ENCODE measurements around the gene MYCBPAP.

Gene MYCBPAP

GRCh38 chr17:50579399-50579798 is 71.2 kb downstream of the MYCBPAP start:
- no peak for DNase-seq
- intact Hi-C loops (cut with DNase I; ENCODE audit: low total_unique reads): no loop called here
- TF ChIP-seq CTCF (IDR thresholded peaks at IDR 0.05): no peak

GRCh38 chr17:50580646-50581045 is 72.4 kb downstream of the MYCBPAP start:
- DNase-seq: no peak
- TF ChIP-seq CTCF (IDR thresholded peaks at IDR 0.05): no peak
- H3K4me3 ChIP-seq: no peak overlapping the region
- H3K9me3 ChIP-seq: no peaks in the 10 kb centered on the region
- no peaks in the 10 kb centered on the region for H3K4me1 ChIP-seq
- intact Hi-C loops (cut with DNase I; ENCODE audit: low total_unique reads): no loop called here
- no peaks in the 10 kb centered on the region for H3K36me3 ChIP-seq
- no peak overlapping the region for H3K27ac ChIP-seq
- peaks cover 0 to 34% of the 10 kb centered on the region in 2 donors for H3K27me3 ChIP-seq

More at GRCh38 chr17:50579399-50579798, 71.2 kb downstream of the MYCBPAP start:
- H3K4me1 ChIP-seq: no peaks in the 10 kb centered on the region
- H3K36me3 ChIP-seq: no peaks in the 10 kb centered on the region
- H3K27me3 ChIP-seq: peaks cover 0 to 34% of the 10 kb centered on the region in 2 donors
- H3K9me3 ChIP-seq: no peaks in the 10 kb centered on the region
- no peak overlapping the region for H3K4me3 ChIP-seq
- H3K27ac ChIP-seq: no peak overlapping the region

Measured in tibial artery (tissue), 4 donors.